ENCODE data around the gene MAP4K1. TPM values are rescaled to one million over a fixed set of nuclear protein-coding genes. Genes with fewer than 3 reads are reported as not detected.
"Not testable (repeated sequence)": the region's sequence is repeated elsewhere in the genome, so short reads cannot be mapped to it uniquely, and the experiment has no call there.

MAP4K1 gene
- total RNA-seq, 1 donor from 2014 or later = 11.4 TPM

GRCh38 chr19:38555200-38555599 is 62.6 kb downstream of the MAP4K1 start:
- Histone ChIP-seq H3K36me3 (no peaks in the 10 kb centered on the region), H3K9me3 (no peaks in the 10 kb centered on the region), H3K27ac (no peak overlapping the region), H3K27me3 (ENCODE audit: low read depth) (no peaks in the 10 kb centered on the region), H3K4me3 (no peak overlapping the region), H3K4me1 (no peaks in the 10 kb centered on the region)
- TF ChIP-seq, protein P1, sequence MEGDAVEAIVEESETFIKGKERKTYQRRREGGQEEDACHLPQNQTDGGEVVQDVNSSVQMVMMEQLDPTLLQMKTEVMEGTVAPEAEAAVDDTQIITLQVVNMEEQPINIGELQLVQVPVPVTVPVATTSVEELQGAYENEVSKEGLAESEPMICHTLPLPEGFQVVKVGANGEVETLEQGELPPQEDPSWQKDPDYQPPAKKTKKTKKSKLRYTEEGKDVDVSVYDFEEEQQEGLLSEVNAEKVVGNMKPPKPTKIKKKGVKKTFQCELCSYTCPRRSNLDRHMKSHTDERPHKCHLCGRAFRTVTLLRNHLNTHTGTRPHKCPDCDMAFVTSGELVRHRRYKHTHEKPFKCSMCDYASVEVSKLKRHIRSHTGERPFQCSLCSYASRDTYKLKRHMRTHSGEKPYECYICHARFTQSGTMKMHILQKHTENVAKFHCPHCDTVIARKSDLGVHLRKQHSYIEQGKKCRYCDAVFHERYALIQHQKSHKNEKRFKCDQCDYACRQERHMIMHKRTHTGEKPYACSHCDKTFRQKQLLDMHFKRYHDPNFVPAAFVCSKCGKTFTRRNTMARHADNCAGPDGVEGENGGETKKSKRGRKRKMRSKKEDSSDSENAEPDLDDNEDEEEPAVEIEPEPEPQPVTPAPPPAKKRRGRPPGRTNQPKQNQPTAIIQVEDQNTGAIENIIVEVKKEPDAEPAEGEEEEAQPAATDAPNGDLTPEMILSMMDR (IDR thresholded peaks at IDR 0.05) = no peak
- intact Hi-C loops (cut with DNase I) = no loop called here
- DNase-seq = peak; percentile 8
- no peak for ATAC-seq

DNA sequence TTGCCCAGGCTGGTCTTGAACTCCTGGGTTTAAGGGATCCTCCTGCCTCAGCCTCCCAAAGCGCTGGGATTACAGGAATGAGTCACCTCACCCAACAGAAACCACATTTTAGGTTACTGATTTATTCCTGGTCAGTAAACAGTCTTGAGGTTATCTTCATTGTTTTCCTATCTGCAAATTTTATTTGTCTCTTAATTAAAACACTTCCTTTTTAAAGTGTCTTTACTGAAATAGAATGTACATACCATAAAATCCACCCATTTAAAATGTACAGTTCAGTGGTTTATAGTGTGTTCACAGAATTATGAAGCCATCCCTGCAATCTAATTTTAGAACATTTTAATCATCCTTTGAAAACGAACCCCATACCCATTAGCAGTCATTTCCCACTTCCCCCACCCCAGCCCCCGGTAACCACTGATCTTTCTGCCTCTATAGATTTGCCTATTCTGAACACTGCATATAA is 63.0 kb downstream of the MAP4K1 start:
- intact Hi-C loops (cut with DNase I) = no loop called here
- H3K4me1 ChIP-seq = no peaks in the 10 kb centered on the region
- H3K27me3 ChIP-seq (ENCODE audit: low read depth) = no peaks in the 10 kb centered on the region
- no peaks in the 10 kb centered on the region for H3K36me3 ChIP-seq
- no peak overlapping the region for H3K4me3 ChIP-seq
- DNase-seq = no peak
- ATAC-seq = no peak
- no peak overlapping the region for H3K27ac ChIP-seq
- TF ChIP-seq, protein P1 (IDR thresholded peaks at IDR 0.05) = no peak
- H3K9me3 ChIP-seq = no peaks in the 10 kb centered on the region

DNA sequence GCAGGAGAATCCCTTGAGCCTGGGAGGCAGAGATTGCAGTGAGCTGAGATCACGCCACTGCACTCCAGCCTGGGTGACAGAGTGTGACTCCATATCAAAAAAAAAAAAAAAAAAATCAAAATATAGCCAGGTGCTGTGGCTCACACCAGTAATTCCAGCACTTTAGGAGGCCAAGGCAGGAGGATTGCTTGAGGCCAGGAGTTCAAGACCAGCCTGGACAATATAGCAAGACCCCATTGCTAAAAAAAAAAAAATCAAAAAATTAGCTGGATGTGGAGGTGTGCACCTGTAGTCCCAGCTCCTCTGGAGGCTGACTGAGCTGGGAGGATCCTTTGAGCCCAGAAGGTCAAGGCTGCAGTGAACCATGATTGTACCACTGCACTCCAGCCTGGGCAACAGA is 64.5 kb downstream of the MAP4K1 start:
- peak; percentile 2 for DNase-seq
- H3K27me3 ChIP-seq (ENCODE audit: low read depth); H3K4me3 ChIP-seq; H3K4me1 ChIP-seq; H3K9me3 ChIP-seq; ATAC-seq; intact Hi-C loops (cut with DNase I); H3K36me3 ChIP-seq; H3K27ac ChIP-seq: not testable (repeated sequence)

- H3K4me3 ChIP-seq = no peak overlapping the region
- no peak for ATAC-seq
- TF ChIP-seq, protein P1 (IDR thresholded peaks at IDR 0.05) = no peak
These were observed 66.3 kb downstream of the MAP4K1 start for GRCh38 chr19:38551450-38551813.

DNA sequence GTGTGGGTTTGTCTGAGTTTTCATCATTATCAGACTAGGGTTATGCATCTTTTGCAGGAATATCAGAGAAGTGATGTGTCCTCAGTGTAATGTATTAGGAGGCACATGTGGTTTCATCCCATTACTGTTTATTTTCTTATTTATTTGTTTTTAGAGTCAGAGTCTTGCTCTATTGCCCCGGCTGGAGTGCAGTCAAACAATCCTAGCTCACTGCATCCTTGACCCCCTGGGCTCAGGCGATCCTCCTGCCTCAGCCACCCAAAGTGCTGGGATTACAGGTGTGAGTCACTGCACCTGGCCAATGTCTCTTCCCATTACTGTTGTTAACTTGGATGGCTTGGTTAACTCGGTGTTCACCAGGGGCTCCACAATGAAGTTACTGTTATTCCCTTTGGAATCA is 67.4 kb downstream of the MAP4K1 start:
- Histone ChIP-seq H3K27me3 (ENCODE audit: low read depth) (no peaks in the 10 kb centered on the region), H3K9me3 (no peaks in the 10 kb centered on the region), H3K36me3 (no peaks in the 10 kb centered on the region), H3K27ac (no peak overlapping the region), H3K4me3 (no peak overlapping the region), H3K4me1 (no peaks in the 10 kb centered on the region)
- intact Hi-C loops (cut with DNase I) = no loop called here
- DNase-seq = no peak
- ATAC-seq = no peak
- TF ChIP-seq, protein P1 (IDR thresholded peaks at IDR 0.05) = no peak

More at GRCh38 chr19:38551450-38551813, 66.3 kb downstream of the MAP4K1 start:
- intact Hi-C loops (cut with DNase I) = no loop called here
- Histone ChIP-seq H3K27me3 (ENCODE audit: low read depth) (no peaks in the 10 kb centered on the region), H3K36me3 (no peaks in the 10 kb centered on the region), H3K27ac (no peak overlapping the region), H3K4me1 (no peaks in the 10 kb centered on the region), H3K9me3 (no peaks in the 10 kb centered on the region)
- peak; percentile 19 for DNase-seq

- H3K27ac ChIP-seq = no peak overlapping the region
- no peak for ATAC-seq
- intact Hi-C loops (cut with DNase I) = no loop called here
- DNase-seq = no peak
- no peaks in the 10 kb centered on the region for H3K4me1 ChIP-seq
- TF ChIP-seq, protein P1 (IDR thresholded peaks at IDR 0.05) = no peak
- no peaks in the 10 kb centered on the region for H3K9me3 ChIP-seq
- no peak overlapping the region for H3K4me3 ChIP-seq
- H3K27me3 ChIP-seq (ENCODE audit: low read depth) = no peaks in the 10 kb centered on the region
- no peaks in the 10 kb centered on the region for H3K36me3 ChIP-seq
These were observed 67.8 kb downstream of the MAP4K1 start for GRCh38 chr19:38549942-38550341.
